KMS-11 (cell line): ENCODE results near the gene VLDLR.

ENCODE experiments used
- H2AFZ ChIP-seq: fragments of 200-600 bp; sonication (generic); 2 replicates; pipeline ENCODE4 v1.6.1; 2016; ENCODE audit warnings: antibody characterized with exemption, mixed run types, low read depth
- H3K27ac ChIP-seq: fragments of 200-600 bp; sonication (generic); 2 replicates; pipeline ENCODE4 v1.6.1; 2016; ENCODE audit warnings: mild to moderate bottlenecking, mixed run types
- H3K27me3 ChIP-seq: fragments of 200-600 bp; sonication (generic); 2 replicates; pipeline ENCODE4 v1.6.1; 2017; ENCODE audit warnings: mild to moderate bottlenecking, low read depth, mixed run types, moderate library complexity; ENCODE audit not compliant: insufficient read depth
- H3K36me3 ChIP-seq: fragments of 200-600 bp; sonication (generic); 2 replicates; pipeline ENCODE4 v1.6.1; 2017; ENCODE audit warnings: mild to moderate bottlenecking, mixed run types; ENCODE audit not compliant: insufficient read depth
- H3K4me1 ChIP-seq: fragments of 200-600 bp; sonication (generic); 2 replicates; pipeline ENCODE4 v1.6.1; 2016; ENCODE audit warnings: mild to moderate bottlenecking, low read depth, mixed run types; ENCODE audit not compliant: poor library complexity, severe bottlenecking
- H3K4me2 ChIP-seq: fragments of 200-600 bp; sonication (generic); 2 replicates; pipeline ENCODE4 v1.7.0; 2016; ENCODE audit warnings: mild to moderate bottlenecking, mixed run types
- H3K4me3 ChIP-seq: fragments of 200-600 bp; sonication (generic); IDR thresholded peaks from 2 replicates; pipeline ENCODE4 v1.6.1; 2017; ENCODE audit warnings: low read depth, low read length, mixed read lengths; ENCODE audit not compliant: insufficient read depth
- H3K79me2 ChIP-seq: fragments of 200-600 bp; sonication (generic); 2 replicates; pipeline ENCODE4 v1.6.1; 2016; ENCODE audit warnings: low read depth, mixed run types; ENCODE audit not compliant: insufficient read depth
- H3K9ac ChIP-seq: fragments of 200-600 bp; sonication (generic); 2 replicates; pipeline ENCODE4 v1.6.1; 2016; ENCODE audit warnings: mild to moderate bottlenecking, mixed run types
- H4K20me1 ChIP-seq: fragments of 200-600 bp; sonication (generic); 2 replicates; pipeline ENCODE4 v1.6.1; 2016; ENCODE audit warnings: mild to moderate bottlenecking, mixed run types; ENCODE audit not compliant: insufficient read depth
- CTCF ChIP-seq: fragments of 200-600 bp; sonication (generic); conservative IDR thresholded peaks from 2 replicates; pipeline ENCODE4 v1.6.1; 2017; ENCODE audit warnings: low read depth, mild to moderate bottlenecking, antibody characterized with exemption, low read length, moderate library complexity, mixed read lengths

VLDLR gene

DNA sequence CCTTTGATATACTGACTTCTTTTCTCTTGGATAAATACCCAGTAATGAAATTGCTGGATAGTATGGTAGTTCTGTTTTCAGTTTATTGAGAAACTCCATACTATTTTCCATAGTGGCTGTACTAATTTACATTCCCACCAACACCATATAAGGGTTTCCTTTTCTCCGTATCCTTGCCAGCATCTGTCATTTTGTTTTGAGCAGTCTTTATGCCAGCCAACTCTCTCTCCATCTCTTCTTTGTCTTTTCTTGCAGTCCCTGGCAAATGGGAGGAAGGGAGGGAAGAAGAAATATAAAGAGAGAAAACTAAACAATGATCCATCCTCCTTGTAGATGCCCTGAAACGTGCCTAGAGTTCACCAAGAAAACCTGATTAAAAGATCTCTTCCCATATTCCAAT lies 9.6 kb upstream of the VLDLR start:
- Histone ChIP-seq H3K36me3 (no peaks in the 10 kb centered on the region), H3K4me1 (no peaks in the 10 kb centered on the region), H4K20me1 (no peaks in the 10 kb centered on the region), H3K4me2 (no peak overlapping the region), H2AFZ (no peak overlapping the region), H3K4me3 (no peak overlapping the region), H3K27ac (no peak overlapping the region), H3K79me2 (no peaks in the 10 kb centered on the region), H3K9ac (no peak overlapping the region), H3K27me3 (no peaks in the 10 kb centered on the region)
- TF ChIP-seq CTCF = no peak

GRCh38 chr9:2613730-2614271 lies 7.8 kb upstream of the VLDLR start:
- Histone ChIP-seq H3K4me3 (no peak overlapping the region), H3K9ac (no peak overlapping the region), H3K79me2 (no peaks in the 10 kb centered on the region), H2AFZ (no peak overlapping the region), H3K4me1 (no peaks in the 10 kb centered on the region), H3K4me2 (no peak overlapping the region), H4K20me1 (no peaks in the 10 kb centered on the region), H3K36me3 (no peaks in the 10 kb centered on the region), H3K27me3 (no peaks in the 10 kb centered on the region), H3K27ac (no peak overlapping the region)
- TF ChIP-seq CTCF = no peak

DNA sequence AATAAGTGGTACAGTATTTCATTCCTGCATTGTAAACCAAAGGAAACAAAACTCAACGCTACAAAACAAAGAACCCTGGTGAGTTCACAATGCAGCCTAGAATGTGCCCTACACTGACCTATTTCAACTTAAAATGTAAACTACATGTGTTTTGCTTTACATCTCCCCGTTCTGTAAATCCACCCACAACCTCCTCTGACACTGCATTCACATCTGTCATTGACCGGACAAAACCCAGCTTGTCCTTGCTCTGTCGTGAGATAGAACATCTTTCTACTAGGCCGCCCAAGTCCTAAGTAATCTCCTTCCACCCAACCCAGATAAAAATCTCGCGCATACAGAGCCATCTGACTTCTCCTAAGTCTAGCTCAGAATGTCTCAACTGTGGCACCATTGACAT lies 6.1 kb upstream of the VLDLR start:
- Histone ChIP-seq H3K27ac (no peak overlapping the region), H3K4me2 (no peak overlapping the region), H4K20me1 (no peaks in the 10 kb centered on the region), H3K36me3 (no peaks in the 10 kb centered on the region), H3K9ac (no peak overlapping the region), H3K27me3 (no peaks in the 10 kb centered on the region), H2AFZ (no peak overlapping the region), H3K4me3 (no peak overlapping the region), H3K79me2 (no peaks in the 10 kb centered on the region), H3K4me1 (no peaks in the 10 kb centered on the region)
- no peak for TF ChIP-seq CTCF

DNA sequence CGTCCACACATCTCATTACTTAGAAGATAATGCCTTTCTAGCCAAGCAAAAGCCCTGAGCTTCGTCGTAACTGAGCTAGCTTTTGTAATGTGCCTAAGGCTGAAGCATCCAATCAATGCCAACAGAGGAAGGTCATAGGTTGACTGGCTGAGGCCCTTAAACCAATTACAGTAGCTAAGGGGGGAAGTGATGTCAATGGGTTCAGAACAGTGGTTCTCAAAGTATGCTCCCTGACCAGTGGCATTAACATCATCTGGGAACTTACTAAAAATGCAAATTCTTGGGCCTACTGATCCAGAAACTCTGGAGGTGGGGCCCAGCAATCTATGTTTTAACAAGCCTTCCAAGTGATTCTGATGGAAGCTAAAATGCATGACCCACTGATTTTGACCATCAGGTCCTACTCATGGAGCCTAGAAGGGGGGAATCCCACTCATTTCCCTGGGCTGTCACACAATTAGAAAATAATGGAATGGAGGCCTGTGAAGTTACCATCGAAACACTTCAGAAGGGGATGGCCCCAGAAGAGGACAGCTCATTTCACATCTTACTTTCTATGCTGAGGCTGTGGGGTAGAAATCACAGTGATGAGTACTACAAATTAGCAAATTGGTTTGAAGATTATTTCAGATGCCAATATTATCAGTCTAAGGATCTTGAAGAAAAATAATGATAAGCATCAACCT lies 4.8 kb upstream of the VLDLR start:
- Histone ChIP-seq H3K4me2 (no peak overlapping the region), H4K20me1 (no peaks in the 10 kb centered on the region), H3K4me1 (no peaks in the 10 kb centered on the region), H3K27me3 (no peaks in the 10 kb centered on the region), H3K4me3 (no peak overlapping the region), H3K36me3 (no peaks in the 10 kb centered on the region), H2AFZ (no peak overlapping the region), H3K79me2 (no peaks in the 10 kb centered on the region), H3K9ac (no peak overlapping the region), H3K27ac (no peak overlapping the region)
- TF ChIP-seq CTCF = no peak
